ENCODE measurements around the gene ROR2.

GRCh38 chr9:91992461-91993041, 42.5 kb upstream of the ROR2 start:
- TF ChIP-seq POLR2AphosphoS5 (IDR thresholded peaks at IDR 0.05; ENCODE audit: borderline replicate concordance, low read depth, low read length) (no peak), EZH2 (IDR thresholded peaks at IDR 0.05) (no peak), FOXP2 (optimal IDR thresholded peaks at IDR 0.05; ENCODE audit: control extremely low read depth, extremely low read length, insufficient read depth) (no peak)

Measured in SK-N-MC (cell line).